ENCODE measurements around the gene NPIPA5.

GRCh38 chr16:15418206-15418605 lies 40.1 kb upstream of the NPIPA5 start:
- TF ChIP-seq CTCF (IDR thresholded peaks at IDR 0.05 in 8 of 11, conservative IDR thresholded peaks at IDR 0.05 in 3 of 11) = no peak
- TF ChIP-seq POLR2A (IDR thresholded peaks at IDR 0.05) = no peak
- TF ChIP-seq POLR2AphosphoS5 (IDR thresholded peaks at IDR 0.05) = no peak
